CMK (cell line): ENCODE results near the gene TINCR.

Experiments used
- DNase-seq: peaks from one replicate; pipeline ENCODE4 v3.0.0-alpha.2; 2010; ENCODE audit warnings: low read depth

TINCR gene

GRCh38 chr19:5588906-5589676 is 21.3 kb upstream of the TINCR start:
- DNase-seq: no peak

DNA sequence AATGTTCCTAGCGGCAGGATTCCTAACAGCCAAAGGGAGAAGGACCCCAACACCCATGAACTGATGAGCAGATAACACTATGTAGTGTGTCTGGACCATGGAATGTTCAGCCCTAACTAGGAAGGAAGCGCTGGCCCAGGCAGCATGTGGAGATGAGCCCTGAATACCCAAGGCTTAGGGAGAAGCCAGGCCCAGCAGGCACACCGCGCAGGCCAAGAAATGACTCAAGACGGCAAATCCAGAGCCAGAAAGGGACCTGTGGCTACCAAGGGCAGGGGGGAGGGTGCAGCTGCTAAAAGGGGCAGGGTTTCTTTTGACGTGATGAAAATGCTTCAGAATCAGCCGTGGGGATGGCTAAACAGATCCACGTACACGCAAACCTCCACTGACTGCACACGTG is 20.7 kb upstream of the TINCR start:
- DNase-seq: no peak

DNA sequence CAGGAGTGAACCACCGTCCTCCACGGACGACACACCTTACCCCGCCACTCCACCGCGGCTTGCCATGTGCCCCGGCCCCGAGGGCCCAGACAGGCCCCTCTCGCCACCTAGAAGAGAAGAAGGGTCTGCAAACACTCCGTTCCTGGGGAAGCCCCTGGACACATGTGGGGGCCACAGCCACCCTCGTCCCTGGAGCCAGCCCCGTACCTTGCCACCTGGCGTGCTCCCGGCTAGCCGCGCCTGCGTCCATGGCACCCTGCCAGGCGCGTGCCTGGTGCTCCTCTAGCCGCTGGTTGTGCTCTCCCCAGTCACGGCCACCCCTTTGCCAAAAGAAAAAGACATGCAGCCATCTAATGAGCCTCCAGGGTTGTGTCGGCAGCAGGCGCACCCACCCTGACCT is 19.9 kb upstream of the TINCR start:
- no peak for DNase-seq

- DNase-seq: no peak
Observed at GRCh38 chr19:5587071-5587455, 19.3 kb upstream of the TINCR start.

DNA sequence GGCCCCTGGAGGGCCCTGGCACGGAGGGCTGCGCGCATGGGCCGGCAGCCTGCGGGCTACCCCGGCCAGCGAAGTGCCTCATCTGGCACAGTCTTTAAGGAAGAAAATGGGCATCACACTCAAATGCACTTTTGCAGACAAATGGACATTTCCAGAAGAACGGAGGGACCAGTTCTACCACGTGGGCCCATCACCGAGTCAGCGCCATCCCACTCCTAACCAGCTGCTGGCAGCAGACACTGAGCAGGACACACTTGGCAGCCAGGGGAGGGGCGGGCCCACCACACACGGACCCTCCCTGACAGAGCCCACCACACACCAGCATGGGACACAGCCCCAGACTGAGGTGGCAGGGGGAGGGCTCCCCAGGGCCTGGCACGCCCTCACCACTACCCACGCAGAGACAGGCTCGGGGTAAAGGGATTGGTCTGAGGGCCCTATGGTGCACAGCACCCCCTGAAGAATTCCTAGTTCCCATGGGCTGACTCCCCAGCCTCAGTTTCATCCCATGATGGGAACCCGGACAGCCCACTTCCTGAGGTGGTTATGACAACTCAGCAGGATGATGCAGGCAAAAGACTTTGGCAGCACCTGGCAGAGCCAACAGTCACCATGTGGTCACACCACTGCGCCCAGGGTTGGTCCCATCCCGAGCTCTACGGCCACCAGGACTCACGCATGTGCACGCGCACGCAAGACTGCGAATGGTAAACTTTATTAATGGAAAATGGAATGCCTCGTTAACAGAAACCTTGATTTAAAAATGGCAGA is 18.7 kb upstream of the TINCR start:
- DNase-seq: no peak

GRCh38 chr19:5585461-5586299 is 17.9 kb upstream of the TINCR start:
- DNase-seq: peak; percentile 64

DNA sequence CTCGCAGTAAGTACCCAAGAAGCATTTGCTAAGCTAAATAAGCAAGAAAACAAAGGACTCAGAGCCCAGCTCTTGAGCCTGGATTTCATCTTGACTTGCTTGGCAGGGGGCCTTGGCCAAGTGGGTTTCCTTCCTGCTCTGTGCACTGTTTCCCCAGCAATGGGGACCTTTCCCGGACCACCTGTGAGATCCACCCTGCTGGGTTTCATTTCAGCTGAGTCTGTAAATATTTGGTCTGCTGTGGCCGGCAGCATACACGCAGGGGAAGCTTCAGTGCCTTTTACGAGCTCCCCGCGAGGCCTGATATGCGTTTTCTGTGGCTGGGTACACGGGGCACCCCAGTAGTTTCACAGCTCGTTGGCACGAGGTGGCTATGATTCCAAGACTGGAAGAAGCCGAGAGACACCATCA is 12.4 kb upstream of the TINCR start:
- no peak for DNase-seq

GRCh38 chr19:5579697-5580096 is 11.9 kb upstream of the TINCR start:
- DNase-seq: no peak

- no peak for DNase-seq
Observed at GRCh38 chr19:5579286-5579685, 11.5 kb upstream of the TINCR start.

DNA sequence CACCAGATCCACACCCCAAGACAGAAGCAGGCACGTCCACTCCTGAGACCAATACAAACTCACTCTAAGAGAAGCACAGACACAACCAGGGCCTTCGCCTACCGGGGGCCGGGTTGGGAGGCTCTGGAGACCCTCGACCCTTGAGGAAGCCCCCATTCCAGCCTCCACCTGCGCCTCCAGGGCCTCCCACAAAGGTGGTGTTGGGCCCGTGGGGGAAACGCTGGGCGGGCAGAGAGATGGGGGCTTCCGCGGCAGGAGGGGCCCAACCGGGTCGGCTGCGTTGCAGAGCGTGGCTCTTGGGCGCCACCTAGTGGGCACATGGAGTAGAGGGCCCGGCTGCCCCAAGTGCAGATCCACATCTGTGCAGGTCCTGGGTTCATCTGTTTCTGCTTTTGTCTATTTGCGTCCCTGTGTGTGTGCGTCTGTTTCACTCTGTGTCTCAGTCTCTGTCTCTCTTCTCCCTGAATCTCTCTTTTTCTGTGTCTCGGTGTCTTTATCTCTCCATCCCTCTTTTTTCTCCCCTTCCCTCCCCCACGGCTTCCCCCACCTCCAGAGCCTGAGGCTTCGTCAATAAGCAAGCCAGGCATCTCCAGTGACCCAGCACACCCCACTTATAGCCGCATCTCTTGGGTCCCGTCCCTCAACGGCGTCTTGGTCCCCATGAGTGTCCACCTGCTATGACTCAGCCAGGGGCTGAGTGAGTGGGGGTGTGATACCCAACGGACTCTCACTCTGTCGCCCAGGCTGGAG is 10.5 kb upstream of the TINCR start:
- DNase-seq: peak; percentile 27

DNA sequence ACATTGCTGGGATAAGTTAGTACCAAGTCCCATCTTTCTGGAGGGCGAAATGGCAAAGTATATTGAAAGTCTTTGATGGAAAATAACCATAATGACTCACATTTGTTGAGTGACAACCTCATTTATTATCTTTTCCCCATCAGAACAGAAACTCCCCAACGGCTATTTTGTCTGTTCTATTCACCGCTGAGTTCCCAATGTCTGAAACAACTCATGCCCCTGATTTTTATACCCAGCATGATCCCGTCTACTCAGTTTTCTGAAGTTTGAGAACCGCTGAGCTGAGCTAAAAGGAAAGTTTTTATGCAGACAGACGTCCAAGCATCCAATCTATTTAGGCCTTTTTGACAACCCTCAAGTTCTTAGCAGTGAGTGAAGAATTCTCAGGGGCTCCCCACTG is 7.8 kb upstream of the TINCR start:
- no peak for DNase-seq

DNA sequence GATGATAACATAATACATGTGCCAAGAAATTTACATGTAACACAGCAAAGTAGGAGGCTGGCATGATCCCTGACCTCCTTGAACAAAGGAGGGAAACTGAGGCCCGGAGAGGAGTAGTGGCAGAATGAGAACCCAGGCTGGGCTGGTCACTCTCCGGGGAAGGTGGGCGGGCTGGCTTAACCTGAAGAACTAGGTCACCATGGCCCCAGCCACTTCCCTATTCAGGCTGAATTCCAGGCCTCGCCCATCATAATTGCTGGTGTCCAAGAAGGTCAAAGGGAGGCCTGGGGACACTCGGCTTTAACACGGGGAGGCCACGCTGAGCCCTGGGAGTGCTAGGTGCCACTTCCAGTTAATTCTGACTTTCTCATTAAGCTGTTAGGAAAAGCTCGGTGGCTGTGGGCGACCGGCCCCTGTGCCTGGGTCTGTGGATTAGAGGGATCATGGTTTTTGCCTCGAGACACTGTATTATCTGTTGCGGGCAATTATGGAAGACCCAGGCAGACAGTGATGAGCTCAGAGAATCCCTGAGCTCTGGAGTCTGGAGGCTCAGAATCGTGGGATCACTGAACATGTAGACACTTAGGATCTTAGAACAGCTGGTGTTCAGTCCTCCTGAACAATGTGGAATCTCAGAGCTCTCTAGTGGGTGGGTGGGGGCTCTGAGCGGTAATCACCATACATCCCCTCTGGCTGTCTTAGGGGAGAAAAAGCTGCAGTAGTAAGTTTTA is 5.0 kb upstream of the TINCR start:
- no peak for DNase-seq

DNA sequence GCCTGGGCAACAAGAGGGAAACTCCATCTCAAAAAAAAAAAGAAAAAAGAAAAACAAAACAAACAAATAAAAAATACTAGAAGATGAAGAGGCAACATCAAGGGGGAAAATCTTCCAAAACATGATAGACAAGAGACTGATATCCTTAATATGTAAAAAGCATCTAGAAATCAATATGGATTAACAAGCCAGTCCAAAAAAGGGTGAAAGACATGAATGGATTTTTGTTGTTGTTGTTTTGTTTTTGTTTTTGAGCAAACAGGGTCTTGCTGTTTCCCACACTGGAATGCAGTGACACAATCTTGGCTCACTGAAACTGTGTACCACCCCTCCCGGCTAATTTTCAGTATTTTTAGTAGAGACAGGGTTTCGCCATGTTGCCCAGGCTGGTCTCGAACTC is 4.0 kb upstream of the TINCR start:
- no peak for DNase-seq

DNA sequence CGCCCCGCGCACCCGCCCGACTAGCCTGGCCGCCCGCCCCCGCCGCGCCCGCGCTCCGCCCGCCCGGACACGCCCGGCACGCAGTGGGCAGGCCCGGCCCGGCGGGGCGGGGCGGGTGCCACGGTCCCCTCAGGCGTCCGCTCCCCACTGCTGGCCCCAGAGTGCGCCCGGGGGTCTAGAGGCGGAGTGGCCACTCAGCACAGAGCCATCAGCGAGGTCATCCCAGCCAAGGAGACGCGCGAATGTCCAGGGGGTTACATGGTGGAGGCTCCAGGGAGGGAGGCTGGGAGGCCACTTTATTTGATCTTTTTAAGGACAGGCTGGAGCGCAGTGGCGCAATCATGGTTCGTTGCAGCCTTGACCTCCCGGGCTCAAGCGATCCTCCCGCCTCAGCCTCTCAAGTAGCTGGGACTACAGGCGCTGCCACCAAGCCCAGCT is 236 bp upstream of the TINCR start:
- no peak for DNase-seq

- no peak for DNase-seq
Observed at GRCh38 chr19:5564930-5565329, 2.8 kb downstream of the TINCR start.

- no peak for DNase-seq
Observed at GRCh38 chr19:5563935-5564612, 3.7 kb downstream of the TINCR start.

- no peak for DNase-seq
Observed at GRCh38 chr19:5563008-5563431, 4.7 kb downstream of the TINCR start.

DNA sequence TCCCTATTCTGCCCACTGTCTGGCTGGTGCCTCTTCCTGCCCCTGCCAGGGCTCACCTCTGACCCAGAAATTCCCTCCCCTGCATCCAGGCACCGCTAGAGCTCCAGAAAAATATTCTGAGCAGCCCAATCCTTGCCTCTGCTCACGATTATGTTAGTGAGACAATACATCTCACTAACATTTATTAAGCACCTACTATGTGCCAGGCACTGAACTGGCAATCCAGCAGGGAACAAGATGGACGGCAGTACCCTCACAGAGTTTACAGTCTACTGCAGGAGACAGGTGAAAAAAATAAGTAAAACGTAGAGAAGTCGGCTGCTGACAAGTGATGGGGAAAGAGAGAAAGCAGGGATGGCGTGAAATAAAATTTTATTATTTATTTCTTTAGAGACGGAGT is 5.5 kb downstream of the TINCR start:
- DNase-seq: no peak

- DNase-seq: no peak
Observed at GRCh38 chr19:5561559-5561958, 6.2 kb downstream of the TINCR start.

DNA sequence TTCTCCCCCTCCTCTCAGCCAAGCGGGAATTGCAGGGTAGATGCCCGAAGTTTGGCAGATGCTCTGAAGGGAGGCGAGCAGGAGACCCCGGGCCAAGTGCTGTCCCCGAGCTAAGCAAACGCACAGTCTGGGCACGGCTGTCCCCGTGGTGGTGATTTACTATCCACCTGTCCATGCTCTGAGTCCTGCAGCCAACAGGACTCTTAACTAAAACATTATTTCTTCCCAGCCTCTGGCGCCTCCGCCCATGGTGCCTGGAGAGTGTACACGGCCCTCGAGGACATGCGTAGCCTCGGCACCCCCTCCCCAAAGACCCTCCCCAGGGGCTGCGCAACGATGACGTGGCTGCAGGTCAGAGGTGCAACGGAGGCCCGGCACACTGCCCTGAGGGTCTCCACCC is 7.6 kb downstream of the TINCR start:
- no peak for DNase-seq

DNA sequence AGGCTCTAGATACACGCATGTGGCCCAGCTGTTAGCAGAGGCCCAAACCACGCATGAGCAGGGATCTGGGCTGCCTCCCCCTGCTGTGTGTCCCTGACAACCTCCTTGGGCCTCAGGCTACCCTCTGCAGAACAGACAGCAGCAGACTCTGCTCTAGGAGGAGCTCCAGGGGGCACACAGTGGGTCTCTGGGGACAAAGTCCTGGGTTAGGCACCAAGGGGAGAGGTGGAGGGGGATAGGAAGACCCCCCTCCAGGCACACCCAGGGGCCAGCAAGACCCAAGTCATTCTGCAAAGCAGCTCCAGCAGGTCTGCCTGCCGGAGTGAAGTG is 8.0 kb downstream of the TINCR start:
- no peak for DNase-seq
